GM12892 (cell line): Measurements from ENCODE around the gene AOC1.

Experiments used
- DNase-seq: peaks from one replicate; pipeline ENCODE4 v3.0.0; 2011; ENCODE audit not compliant: insufficient read length
- FAIRE-seq: peaks from 2 replicates; lab custom pipeline; 2011; peaks lifted over from hg19 to GRCh38; lab: Jason Lieb, UNC
- POLR2A ChIP-seq: IDR thresholded peaks from 2 replicates; pipeline ENCODE4 v1.6.1; 2011; ENCODE audit warnings: low read depth, low read length, control low read depth
- POLR2AphosphoS5 ChIP-seq: IDR thresholded peaks from 2 replicates; pipeline ENCODE4 v1.6.1; 2011; ENCODE audit warnings: low read depth, low read length, control low read depth
- TAF1 ChIP-seq: IDR thresholded peaks from 2 replicates; pipeline ENCODE4 v1.6.1; 2011; ENCODE audit warnings: low read depth, mild to moderate bottlenecking, control low read depth, low read length, borderline replicate concordance

AOC1 gene

DNA sequence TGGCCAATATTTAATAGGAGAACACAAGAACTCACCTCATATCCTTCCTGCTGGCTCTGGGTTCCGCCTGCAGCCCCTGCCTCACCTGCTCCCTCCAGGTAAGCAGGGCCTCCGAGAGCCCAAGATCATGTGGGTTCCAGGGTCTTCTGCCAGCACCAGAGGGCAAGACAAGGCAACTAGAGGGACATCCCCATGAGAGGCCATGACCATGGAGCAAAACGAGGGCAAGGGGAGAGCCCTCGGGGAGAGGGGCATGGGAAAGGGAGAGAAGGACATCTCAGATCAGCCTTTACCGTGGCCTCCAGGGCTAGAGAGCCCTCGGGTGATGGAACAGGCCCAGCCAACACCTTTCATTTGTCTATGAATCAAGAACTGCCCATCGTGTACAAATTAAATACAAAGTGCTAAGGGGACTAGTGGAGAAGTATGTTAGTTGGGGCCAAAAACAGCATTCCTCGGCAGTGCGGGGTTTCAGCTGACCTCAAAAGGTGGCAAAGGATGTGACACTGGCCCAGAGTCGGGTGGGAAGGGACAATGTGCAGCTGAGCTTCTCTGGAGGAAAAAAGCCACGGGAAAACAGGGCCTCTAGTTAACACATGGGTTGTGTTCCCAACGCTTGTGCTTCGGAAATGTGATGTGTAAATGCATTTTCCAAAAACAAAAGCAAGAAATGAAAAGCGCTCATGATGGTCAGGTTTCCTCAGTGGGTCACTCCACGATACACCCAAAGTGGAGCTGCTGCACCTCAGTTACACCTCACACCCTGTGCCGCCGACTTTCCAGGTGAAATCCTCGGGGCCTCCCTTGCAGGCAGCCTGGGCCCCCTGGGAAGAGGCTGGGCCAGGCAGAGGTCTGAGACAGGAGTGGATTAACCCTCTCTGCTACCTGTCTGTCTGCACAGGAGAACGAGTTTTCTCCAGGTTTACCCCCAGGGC is 2.0 kb downstream of the AOC1 start:
- TF ChIP-seq TAF1 (no peak), POLR2AphosphoS5 (no peak)
- FAIRE-seq: no peak
- no peak for DNase-seq

DNA sequence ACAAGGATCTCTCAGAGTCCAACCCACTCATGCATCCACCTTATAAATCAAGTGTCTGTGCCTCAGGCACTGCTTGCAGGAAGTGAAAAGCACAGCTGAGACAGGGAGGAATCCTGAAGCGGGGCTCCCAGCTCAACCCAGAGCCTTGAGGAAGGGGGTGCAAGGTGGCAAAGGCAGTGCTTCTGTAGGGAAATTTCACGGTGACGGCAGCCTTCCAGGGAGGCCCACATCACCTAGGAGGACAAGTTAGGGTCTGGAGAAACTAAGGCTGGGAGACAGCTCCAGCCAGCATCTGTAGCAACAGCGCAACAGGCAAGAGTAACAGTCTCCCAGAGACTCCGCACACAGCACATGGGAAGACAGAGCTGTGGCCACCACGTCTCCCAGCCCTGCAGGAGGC is 2.7 kb downstream of the AOC1 start:
- DNase-seq: no peak
- no peak for FAIRE-seq
- TF ChIP-seq TAF1 (no peak), POLR2AphosphoS5 (no peak), POLR2A (no peak)

DNA sequence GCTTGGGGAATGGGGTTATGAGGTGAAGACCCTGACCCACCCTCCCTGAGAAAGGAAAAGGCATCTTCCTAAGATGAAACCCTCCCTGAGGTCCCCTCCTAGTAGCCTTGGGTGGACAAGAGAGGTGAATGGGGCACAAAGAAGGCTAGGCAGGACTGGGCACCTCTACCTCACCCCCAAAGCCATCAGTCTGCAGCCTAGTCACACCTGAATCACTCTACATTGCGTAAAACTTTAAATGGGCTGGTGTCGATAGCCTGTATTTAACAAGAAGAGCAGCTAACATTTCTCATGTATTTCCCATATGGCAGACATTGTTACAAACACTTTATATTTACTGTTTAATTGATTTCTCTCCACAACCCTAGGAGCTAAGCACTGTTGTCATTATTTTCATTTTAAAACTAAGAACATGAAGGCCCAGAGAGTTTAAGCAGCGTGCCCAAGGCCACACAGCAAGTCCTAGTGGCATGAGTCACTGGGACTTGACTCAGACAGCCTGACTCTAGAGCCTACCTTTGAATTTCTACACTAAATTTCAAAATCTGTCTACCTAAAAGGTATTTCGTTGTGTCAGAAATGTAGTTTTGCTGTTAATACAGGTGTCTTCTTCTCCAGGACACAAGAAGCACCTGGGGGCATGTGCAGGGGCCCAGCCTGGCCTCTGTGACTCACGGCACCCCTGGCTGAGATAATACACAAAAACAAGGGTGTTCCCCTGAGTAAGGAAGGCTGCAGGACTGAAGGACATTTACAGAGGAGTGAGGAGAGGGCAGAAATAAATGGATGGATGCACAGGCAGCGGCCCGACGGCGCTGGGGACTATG is 3.4 kb downstream of the AOC1 start:
- no peak for DNase-seq
- no peak for FAIRE-seq
- no peak for TF ChIP-seq POLR2AphosphoS5
- no peak for TF ChIP-seq POLR2A
- no peak for TF ChIP-seq TAF1

DNA sequence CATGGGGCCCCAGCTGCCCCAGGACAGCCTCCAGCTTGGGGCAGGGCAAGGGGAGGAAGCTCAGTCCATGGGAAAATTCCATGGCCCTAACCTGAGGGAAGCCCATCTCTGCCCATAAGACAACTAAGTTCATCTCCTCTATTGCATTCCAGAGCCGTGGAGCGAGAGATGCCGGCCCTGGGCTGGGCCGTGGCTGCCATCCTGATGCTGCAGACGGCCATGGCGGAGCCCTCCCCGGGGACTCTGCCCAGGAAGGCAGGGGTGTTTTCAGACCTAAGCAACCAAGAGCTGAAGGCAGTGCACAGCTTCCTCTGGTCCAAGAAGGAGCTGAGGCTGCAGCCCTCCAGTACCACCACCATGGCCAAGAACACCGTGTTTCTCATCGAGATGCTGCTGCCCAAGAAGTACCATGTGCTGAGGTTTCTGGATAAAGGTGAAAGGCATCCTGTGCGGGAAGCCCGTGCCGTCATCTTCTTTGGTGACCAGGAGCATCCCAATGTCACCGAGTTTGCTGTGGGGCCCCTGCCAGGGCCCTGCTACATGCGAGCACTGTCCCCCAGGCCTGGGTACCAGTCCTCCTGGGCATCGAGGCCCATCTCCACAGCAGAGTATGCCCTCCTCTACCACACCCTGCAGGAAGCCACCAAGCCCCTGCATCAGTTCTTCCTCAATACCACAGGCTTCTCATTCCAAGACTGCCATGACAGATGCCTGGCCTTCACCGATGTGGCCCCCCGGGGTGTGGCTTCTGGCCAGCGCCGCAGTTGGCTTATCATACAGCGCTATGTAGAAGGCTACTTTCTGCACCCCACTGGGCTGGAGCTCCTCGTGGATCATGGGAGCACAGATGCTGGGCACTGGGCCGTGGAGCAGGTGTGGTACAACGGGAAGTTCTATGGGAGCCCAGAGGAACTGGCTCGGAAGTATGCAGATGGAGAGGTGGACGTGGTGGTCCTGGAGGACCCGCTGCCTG is 4.3 kb downstream of the AOC1 start:
- TF ChIP-seq TAF1: no peak
- TF ChIP-seq POLR2AphosphoS5: no peak
- no peak for TF ChIP-seq POLR2A
- FAIRE-seq (no peak), DNase-seq (no peak)

DNA sequence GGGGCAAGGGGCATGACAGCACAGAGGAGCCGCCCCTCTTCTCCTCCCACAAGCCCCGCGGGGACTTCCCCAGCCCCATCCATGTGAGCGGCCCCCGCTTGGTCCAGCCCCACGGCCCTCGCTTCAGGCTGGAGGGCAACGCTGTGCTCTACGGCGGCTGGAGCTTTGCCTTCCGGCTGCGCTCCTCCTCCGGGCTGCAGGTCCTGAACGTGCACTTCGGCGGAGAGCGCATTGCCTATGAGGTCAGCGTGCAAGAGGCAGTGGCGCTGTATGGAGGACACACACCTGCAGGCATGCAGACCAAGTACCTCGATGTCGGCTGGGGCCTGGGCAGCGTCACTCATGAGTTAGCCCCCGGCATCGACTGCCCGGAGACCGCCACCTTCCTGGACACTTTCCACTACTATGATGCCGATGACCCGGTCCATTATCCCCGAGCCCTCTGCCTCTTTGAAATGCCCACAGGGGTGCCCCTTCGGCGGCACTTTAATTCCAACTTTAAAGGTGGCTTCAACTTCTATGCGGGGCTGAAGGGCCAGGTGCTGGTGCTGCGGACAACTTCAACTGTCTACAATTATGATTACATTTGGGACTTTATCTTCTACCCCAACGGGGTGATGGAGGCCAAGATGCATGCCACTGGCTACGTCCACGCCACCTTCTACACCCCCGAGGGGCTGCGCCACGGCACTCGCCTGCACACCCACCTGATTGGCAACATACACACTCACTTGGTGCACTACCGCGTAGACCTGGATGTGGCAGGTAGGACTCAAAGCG is 5.1 kb downstream of the AOC1 start:
- no peak for DNase-seq
- FAIRE-seq: no peak
- TF ChIP-seq POLR2AphosphoS5 (no peak), POLR2A (no peak), TAF1 (no peak)

DNA sequence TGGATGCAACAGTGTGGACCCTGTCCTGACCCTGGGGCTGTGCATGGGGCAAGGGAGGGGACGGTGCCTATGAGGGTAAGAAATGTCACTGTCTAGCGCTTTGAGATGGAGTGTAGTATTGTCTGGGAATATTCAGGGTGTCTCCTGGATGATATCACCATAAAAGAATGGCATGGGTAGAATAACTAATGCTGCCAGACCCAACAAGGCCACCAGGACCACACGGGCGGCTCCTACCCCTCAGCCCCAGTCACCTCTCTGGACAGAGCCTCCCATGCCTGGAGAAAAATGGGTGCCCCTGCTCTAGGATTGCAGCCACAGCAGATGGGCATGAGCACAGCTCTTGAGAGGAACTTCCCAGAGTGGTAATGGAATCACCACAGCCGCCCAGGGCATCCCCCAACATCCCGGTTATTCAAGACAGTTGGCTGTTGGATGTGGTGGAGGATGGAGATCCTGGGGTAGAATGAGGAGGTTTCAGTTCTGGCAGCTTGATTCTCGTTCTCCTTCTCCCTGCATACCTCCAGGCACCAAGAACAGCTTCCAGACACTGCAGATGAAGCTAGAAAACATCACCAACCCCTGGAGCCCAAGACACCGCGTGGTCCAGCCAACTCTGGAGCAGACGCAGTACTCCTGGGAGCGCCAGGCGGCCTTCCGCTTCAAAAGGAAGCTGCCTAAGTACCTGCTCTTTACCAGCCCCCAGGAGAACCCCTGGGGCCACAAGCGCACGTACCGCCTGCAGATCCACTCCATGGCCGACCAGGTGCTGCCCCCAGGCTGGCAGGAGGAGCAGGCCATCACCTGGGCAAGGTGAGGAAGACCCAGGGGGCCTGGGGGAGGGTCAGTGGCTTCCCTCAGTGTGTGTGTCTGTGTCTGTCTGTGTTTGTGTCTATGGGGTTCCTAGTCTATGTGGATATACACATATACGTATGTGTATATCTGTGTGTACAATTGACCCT is 6.2 kb downstream of the AOC1 start:
- no peak for FAIRE-seq

DNA sequence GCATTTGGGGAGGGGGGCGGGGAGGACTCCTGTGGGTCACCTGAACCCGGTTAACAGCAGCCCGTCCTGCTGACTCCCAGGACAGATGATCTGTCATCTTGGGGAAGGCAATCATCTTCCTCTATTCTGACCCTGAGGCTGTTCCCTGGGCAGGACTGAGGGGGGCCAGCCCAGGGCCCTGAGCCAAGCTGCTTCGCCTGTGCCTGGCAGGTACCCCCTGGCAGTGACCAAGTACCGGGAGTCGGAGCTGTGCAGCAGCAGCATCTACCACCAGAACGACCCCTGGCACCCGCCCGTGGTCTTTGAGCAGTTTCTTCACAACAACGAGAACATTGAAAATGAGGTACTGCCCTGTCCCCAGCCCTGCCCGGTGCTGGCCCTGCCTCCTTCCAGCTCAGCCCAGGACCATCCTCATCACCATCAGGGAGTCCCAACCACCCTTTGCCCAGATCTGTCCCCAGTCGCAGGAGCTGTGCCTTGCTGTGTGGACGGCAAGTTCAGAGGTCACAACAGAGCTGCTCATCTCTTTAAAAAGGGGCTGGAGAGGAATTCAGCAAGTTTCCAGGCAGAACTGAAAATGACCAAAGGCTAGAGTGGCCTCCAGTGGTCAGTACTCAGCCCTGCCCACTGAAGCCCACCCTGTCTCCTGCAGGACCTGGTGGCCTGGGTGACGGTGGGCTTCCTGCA is 8.1 kb downstream of the AOC1 start:
- DNase-seq (no peak), FAIRE-seq (no peak)
- no peak for TF ChIP-seq POLR2A

More for the DNA sequence above, 6.2 kb downstream of the AOC1 start:
- no peak for TF ChIP-seq POLR2AphosphoS5
- no peak for TF ChIP-seq POLR2A
- no peak for TF ChIP-seq TAF1
- DNase-seq: no peak

DNA sequence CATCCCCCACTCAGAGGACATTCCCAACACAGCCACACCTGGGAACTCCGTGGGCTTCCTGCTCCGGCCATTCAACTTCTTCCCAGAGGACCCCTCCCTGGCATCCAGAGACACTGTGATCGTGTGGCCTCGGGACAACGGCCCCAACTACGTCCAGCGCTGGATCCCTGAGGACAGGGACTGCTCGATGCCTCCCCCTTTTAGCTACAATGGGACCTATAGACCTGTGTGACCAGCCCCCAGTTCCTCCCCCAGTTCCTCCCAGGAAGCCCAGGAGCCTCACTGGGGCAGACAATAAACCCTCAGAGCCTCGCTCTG is 8.6 kb downstream of the AOC1 start:
- no peak for DNase-seq
- TF ChIP-seq TAF1: no peak
- no peak for FAIRE-seq

DNA sequence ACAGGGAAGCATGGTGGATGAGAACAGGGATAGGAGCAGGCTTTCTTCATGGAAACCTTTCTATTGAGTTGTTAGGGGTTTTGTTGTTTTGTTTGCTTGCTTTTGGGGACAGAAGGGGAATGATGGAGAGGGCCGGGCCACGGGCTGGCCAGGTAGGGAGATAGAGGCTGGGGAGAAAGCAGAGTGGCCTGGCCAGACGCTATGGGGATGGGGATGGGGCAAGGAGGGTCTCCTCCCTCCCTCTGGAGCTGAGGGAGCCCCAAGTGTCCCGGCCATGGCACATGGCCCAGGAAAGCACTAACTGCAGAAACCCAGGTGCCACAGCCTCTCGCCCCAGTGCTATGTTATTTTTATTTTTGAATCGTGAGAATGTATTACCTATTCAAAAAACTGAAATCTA is 10.0 kb downstream of the AOC1 start:
- no peak for FAIRE-seq
- TF ChIP-seq POLR2A: no peak
- no peak for TF ChIP-seq TAF1
- TF ChIP-seq POLR2AphosphoS5: no peak
- DNase-seq: no peak

DNA sequence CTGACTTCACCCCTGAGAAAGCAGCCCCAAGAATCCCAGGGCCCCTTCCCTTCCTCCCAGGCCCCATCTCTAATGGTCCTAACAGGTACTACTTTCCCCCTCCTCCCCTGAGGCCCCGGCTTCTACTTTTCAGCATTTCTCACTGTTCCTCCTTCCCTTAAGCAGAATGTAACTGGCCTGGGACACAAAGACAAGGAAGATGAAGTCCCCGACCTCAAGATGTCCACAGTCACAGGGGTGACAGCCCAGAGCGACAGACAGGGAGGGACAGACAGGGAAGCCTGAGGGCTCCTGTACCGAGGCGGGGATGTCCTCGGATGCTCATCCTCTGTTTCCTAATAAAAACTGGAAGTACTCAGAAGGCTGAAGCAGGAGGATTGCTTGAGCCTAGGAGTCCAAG is 11.6 kb downstream of the AOC1 start:
- DNase-seq: no peak
- no peak for FAIRE-seq
- TF ChIP-seq POLR2AphosphoS5 (no peak), TAF1 (no peak), POLR2A (no peak)
